ENCODE results near the gene ZIC4.

Gene ZIC4

DNA sequence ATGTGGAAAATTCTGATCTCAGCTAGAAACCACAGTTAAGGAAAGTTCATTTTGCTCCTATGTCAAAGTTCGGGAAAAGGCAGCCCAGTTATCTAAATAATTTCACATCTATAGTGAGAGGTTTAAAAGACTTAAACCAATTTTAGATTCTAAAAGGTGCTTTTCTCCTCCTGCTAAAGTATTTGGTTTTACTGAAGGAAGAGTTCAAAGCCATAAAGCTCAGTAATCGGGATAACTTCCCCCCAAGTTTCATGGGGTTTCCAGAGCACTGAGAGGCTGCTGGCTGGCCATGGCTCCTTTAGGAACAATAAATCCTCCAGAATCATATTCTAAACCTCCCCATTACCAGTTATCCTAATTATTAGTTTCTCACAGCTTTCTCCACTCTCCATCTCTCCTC lies 38.2 kb downstream of the ZIC4 start:
- no peak for DNase-seq

- no peak for DNase-seq
Observed at GRCh38 chr3:147367676-147368075, 38.7 kb downstream of the ZIC4 start.

- DNase-seq = no peak
Observed at GRCh38 chr3:147365196-147366115, 40.9 kb downstream of the ZIC4 start.

GRCh38 chr3:147364771-147365170 lies 41.6 kb downstream of the ZIC4 start:
- no peak for DNase-seq

DNA sequence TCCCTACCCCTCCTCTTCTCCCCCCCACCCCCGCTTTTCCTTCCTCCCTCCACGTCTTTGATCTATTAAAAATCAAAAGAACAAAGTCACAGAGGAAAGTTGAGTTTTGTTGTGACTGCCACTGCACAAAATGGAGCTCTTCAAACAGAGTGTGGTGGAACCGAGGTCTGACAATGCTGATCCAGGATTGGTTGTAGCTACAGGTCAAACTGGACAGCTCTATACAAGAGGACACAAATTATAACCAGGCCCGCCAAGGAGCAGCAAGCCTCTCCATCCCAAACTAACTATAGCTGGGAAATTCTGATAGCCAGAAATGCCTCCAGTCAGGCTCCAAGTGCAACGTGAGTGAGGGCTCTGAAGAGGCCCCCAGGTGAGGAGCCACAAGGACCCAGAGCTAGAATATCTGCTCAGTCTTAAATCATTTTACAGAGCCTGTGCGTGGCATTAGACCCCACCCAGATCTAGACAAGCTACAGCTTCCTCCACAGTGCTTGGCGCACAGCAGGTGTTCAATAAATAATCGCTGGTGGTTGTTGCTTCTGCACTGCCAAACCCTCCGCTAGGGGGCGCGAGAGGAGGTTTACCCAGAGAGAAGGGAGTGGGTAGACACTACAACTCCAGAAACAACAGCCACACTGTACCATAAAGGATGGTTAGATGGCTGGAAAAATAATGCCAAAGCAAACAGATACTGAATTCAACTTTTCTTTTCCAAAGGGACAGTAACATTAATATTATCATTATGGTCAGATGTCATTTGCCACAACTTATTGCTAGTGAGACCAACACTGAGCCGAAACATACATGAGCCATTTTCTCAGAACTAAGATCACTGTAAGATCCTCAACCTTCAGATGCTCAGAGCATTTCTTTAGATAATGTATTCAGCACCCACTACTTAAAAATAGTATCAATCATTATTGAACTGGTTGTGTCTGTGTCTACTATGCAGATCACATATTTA lies 44.6 kb downstream of the ZIC4 start:
- peak; percentile 9 for DNase-seq

GRCh38 chr3:147360646-147361453 lies 45.5 kb downstream of the ZIC4 start:
- no peak for DNase-seq

GRCh38 chr3:147360051-147360439 lies 46.3 kb downstream of the ZIC4 start:
- DNase-seq = no peak

GRCh38 chr3:147359177-147360050 lies 46.9 kb downstream of the ZIC4 start:
- DNase-seq = no peak

- DNase-seq = no peak
Observed at GRCh38 chr3:147358144-147358992, 48.0 kb downstream of the ZIC4 start.

DNA sequence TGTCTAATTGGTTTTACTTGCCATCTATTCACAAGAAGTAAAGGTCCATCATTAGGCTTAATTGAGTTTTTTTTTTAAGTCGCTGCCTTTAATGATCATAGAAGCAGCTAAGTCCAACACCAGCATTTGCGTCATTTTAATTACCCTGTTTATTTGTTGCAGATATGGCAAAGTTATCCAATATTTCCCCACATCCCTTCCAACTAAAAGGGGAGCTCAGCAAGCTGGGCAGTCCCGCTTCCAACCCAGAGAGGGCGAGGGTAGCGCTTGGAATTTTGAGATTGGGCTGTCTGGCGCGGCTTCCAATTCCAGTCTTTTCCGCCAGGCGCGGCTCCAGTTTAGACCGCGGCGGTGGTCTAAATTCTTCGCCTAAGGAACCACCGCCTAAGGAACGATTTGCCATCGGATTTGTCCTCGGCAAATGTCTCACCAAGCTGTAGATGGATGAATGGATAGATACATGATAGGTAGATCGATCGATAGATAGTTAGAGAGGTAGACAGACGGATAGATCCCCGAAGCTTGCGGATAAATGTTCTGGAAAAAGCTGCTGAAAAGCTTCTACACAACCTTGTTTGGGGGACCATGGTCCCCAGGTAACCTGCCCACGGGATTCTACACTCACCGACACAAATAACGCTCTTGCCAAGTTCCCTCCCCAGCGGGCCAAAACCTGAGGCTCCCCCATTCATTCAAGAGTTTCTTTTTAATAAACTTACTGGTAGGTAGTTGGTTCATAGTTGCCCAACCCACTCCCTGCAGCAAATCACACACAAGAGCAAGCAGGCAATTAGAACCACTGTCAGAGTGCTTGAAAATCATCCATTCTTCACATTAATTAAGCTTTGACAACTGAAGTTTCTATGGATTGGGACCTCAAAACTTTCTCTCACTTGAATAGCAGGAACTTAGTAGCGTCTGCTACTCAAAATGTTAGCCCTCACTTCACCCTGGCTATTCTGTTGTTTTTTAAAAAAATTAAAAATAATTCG lies 49.1 kb downstream of the ZIC4 start:
- DNase-seq = no peak

DNA sequence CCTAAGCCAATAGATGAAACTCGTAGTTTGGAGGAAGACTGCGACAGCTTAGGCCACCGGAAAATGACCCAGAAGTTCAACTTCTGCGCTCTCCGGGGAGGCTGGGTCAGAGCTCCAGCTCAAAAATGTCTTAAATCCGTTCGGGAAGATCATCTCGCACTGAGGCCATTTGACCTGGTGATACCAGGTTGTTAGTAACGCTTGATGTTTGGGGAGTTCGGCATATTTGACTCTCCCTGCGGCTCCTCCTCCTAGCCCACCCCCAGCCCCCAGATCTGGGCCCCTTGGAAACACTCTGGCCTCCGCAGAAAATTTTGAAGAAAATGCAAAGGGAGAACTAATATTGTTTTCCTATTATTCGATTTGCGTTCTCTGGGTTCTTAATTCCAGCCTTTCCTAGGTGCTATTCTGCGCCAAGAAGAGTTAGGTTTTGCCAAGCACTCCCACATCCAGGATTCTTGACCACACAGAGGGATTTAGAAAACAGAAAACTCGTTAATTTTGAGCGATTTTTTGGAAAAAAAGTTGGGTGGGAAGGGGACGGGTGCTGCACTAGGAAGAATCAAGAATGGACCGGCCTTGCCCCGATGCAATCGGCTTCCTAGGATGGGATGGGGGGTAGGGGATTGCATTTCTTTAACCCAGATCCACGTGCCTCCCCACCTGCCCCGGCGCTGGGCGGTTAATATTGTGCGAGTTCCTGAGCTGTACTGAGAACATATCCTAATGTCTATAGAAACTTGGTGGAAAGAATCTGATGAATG lies 50.0 kb downstream of the ZIC4 start:
- DNase-seq = no peak

- no peak for DNase-seq
Observed at GRCh38 chr3:147355753-147356090, 50.6 kb downstream of the ZIC4 start.

- no peak for DNase-seq
Observed at GRCh38 chr3:147355084-147355752, 51.1 kb downstream of the ZIC4 start.

- no peak for DNase-seq
Observed at GRCh38 chr3:147354623-147355022, 51.7 kb downstream of the ZIC4 start.

- no peak for DNase-seq
Observed at GRCh38 chr3:147351301-147351700, 55.0 kb downstream of the ZIC4 start.

DNA sequence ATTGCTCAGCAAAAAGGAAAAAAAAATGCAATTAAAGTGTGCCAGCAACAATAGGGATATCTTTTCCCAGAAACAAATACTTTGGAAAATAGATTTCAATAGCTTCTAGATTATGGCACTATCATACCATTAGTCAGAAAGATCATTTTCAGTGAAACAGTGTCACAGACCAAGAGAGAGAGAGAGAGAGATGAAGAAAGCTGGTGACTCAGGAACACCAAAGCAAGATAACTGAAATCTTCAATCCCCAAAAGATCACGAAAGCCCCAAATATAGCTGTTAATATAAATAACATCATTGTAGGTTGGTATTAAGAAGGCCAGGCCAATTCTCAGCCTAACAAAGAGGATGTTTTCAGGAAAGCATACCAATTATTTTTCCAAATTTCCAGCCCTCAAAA lies 57.4 kb downstream of the ZIC4 start:
- DNase-seq = no peak

- no peak for DNase-seq
Observed at GRCh38 chr3:147343926-147344325, 62.4 kb downstream of the ZIC4 start.

DNA sequence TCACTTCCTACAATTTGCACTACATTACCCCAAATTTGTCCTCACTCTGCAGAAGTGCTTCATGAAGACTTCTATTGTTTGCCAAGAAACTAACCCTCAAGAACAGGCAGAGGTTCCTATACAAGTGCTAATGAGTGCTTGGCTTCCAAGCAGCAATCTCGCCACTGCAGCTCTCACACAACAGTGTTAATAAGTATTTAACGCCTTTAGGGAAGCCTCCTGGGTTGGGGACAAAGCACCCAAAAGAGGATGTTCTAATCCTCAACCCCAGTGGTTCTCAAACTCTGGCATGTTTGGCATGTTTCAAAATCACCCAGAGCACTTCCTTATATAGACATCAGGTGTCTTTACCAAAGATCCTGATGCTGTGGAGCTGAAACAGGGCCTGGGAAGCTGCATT lies 64.6 kb downstream of the ZIC4 start:
- no peak for DNase-seq
